HG02642 (cell line): ENCODE results near the gene SPTAN1.
"Not testable (repeated sequence)": the region's sequence is repeated elsewhere in the genome, so short reads cannot be mapped to it uniquely, and the experiment has no call there.

Experiments used
- ATAC-seq: cut with Tn5 transposase; IDR thresholded peaks from one replicate; pipeline ENCODE4 v1.9.1; 2021; ENCODE audit warnings: mild to moderate bottlenecking; ENCODE audit not compliant: unreplicated experiment, poor library complexity

The SPTAN1 gene

GRCh38 chr9:128653908-128654307 is 101.5 kb downstream of the SPTAN1 start:
- no peak for ATAC-seq

- no peak for ATAC-seq
Observed at GRCh38 chr9:128654481-128654880, 102.1 kb downstream of the SPTAN1 start.

- peak; percentile 79 for ATAC-seq
Observed at GRCh38 chr9:128656416-128657343, 104.3 kb downstream of the SPTAN1 start, which contains the start of gene DYNC2I2. TSS of gene DYNC2I2 (minus strand) at chr9:128656847. CDS start at chr9:128656726, 121 bp downstream.

- ATAC-seq, result no peak
Observed at GRCh38 chr9:128657344-128657704, 104.9 kb downstream of the SPTAN1 start.

GRCh38 chr9:128657796-128658195 is 105.4 kb downstream of the SPTAN1 start:
- no peak for ATAC-seq

GRCh38 chr9:128666481-128666941 is 114.1 kb downstream of the SPTAN1 start:
- ATAC-seq, result not testable (repeated sequence)

- ATAC-seq, result no peak
Observed at GRCh38 chr9:128669786-128670185, 117.4 kb downstream of the SPTAN1 start.

- ATAC-seq, result no peak
Observed at GRCh38 chr9:128675382-128675781, 123.0 kb downstream of the SPTAN1 start.

- no peak for ATAC-seq
Observed at GRCh38 chr9:128677794-128678193, 125.4 kb downstream of the SPTAN1 start.
